GM19452 (cell line): ENCODE results near the gene RGL1.

Experiments used
- ATAC-seq: cut with Tn5 transposase; IDR thresholded peaks from one replicate; pipeline ENCODE4 v1.9.1; 2021; ENCODE audit not compliant: unreplicated experiment

RGL1 gene

DNA sequence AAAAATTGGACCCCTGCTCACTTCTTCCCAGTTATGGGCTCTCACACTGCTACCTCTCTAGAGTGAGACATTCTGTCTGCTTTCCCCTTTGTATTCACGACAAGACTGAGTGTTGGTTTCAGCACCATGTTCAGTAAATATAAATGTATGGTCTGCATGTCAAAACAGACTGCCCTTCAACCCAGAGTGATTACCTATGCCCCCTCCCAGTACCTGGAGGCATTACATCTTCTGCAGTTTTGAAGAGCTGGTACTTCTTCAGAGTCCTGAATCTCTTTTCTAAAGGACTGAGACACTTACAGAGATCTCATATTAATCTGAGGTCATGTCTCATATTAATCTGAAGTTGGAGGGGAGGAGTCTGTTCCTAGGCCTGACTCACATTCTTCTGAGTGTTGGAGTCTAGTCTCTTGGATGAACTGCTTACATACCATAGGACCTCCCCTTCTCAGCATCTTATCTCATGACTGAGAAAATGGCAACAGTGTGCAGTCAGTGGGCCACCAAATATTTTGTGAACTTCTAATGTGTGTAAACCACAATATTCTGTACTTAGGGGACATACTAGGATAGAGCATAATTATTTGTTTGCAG is 80.3 kb downstream of the RGL1 start:
- no peak for ATAC-seq

DNA sequence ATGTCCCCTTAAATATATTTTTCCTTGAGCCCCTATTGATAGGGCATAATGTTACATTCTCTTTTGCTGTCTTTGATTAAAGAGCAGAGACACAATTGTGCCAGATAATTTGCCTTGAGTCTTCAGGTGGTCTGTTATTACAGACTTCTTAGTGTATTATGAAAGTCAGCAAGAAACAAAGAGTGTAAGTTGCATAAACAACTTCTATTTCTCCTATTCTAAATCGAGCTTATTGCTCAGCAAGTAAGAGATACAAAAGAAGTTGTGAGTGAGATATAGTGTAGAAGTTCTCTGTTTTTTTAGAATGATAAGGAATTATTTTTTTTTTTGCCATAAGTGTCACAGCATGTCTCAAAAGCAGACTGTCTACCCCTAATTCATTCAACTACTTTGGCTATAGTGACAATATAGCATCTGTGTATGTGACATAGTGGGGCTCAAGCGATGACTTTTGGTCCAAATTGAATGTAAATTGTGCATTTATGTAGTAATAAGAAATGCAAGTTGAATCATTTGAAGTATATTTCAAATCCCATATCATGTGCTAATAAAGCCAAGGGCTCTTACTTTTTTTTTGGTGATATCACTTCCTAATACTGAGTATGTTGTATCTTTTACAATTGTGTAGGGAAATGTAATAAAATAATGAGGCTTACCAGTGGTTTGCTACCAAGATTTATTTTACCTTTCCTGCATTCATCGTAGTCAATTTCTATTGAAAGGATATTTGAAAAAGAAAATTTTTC is 81.3 kb downstream of the RGL1 start:
- ATAC-seq, result no peak

DNA sequence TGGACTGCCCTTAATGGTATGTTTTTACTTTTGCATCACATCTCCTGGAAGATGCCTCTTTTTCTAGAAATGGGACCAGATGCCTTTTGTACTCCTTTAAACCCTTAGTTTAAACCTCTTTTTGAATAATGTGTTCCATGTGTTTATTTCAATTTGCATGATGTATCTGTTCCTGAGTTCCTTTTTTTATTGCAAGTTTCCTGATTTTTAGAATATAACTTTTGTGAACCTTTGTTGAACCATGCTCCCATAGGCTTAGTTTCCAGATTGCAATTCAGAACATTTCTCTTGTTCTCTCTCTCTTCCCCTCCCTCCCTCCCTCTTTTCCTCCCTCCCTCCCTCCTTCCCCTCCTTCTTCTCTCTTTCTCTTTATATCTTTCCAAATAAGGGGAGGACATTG is 81.9 kb downstream of the RGL1 start:
- ATAC-seq, result no peak

DNA sequence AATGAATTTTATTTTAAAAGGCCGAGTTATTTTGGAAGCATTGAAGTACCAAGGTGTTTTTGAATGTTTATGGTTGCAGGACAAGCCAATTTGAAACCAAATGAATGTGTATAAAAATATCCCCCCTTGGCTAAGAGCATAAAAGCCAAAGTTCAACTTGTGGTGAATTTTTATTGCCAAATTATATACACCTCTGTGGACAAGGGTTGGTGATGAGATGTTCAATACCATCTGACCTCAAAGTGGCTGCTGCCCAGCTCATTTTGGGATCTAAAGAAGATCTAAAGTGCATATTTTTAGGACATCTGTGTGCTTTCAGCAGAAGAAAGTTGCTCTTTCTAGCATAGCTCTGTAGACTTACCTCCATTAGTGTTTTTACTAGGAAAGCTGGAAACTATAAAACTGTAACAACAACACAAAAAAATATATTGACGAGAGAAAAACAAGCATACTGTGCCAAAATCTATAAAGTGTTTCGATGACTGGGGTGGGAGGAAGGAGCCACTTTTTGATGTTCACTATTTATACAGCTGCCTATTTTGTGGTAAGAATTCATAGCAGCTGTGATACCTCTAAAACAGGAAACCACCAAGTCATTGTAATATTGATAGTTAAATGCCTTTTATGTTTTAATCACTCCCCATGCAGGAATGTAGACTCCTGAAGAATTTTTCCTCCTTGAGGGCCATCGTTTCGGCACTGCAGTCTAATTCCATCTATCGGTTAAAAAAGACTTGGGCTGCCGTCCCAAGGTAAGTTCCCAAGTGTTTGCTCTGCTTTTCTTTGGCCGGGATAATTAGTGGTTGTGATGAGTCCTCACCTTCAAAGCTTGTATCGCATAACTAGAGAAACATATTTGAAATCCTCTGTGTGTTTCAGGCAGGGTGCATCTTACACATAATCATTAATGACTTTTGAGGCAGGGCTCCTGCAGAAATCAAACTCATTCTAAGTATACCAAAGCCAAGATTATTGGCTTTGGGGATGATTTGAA is 83.2 kb downstream of the RGL1 start:
- no peak for ATAC-seq

DNA sequence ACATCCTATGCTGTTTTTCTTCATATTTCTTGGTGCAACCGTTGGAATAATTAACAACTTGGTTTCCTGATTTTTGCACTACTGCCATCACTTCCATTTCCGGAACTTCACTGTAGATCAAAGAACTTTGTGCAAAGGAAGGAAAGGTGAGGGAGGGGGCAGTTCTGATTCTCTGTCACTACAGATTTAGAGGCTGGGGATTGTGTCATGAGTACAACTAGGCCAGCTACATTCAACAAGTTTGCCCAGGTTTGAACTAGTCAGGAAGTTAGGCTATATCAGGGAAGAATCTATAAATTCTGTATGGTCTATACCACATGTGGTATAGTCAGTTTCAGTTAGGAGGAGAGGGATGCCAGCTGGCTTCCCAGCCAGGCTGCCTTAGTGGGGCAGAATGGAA is 84.2 kb downstream of the RGL1 start:
- no peak for ATAC-seq

DNA sequence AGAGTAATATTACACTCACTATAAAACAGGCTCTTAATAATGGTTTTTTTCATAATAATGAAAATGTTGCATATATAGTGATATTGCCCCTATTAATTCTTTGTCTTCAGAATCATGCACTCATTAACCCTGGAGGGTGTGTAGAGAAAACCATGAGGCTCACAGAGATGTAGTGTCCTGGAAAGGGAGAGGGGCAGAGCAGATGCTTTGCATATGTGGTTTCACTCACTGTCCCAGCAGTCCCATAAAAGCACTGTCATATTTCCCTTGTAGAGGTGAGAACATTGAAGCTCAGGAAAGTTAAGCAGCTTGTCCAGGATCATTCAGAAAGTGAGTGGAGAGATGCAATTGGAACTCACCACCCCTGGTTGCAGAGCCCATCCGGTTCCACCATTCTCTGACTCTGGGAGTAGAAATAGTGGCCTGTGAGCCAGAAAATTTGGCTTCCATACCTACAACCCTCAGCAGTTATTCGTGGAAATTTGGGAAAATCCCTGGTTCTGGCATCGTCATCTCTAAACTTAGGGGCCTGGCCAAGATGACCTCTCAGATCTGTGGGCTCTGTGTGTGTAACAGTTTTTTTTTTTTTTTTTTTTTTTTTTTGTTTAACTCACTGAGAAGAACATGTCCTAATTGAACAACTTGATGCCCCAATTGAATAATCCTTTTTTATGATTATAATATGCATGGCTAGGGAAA is 86.4 kb downstream of the RGL1 start:
- peak; percentile 62 for ATAC-seq

DNA sequence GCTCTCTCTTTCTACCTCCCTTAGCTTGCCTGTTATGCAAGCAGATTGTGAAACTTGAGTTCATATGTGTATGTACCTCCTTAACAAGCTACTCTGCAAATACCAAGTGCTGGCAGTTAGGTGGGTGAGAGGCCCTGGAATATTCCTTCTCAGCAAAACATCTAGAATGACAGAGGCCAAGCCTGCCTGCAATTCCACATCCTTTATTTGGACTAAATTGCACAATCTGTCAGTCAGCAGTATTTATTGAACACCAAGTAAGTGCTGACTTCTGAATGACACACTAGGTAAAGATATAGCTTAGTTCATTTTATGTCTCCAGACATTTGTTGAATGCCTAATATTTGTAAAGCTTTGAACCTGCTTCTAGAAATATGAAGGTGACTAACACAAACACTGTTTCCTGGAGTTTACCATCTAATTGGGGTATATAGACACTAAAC is 87.5 kb downstream of the RGL1 start:
- ATAC-seq, result no peak

DNA sequence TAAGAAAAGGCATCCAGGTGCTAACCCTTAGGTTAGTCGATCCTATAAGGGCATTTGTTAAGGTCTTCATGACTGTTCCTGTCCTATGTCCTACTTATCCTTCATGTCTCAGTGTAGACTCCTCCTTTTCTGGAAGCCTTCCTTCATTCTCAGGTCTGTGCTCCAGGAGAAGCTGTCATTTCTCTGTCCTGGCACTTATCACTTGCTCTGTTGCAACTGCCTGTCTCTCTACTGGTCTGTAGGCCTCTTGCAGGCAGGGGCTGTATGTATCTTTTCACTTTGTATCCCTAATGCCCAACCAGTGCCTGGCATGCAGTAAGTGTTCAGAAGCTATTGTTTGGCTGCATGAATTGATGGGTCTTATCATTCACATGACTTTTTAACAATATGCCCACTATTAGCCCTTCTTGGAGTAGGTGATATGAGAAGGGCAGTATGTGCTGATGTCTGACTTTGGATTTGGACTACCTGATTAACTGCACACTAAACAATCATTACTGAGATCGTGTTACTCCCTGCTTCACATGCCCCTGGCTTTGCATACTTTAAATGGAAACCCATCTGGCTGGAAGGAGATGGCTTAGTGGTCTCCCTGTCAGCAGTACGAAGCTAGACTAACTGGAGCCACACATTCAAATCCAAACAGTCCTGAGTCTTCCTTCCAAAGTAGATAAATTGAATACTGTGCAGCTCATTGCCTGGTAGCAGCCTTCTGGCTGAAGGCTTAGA is 88.8 kb downstream of the RGL1 start:
- no peak for ATAC-seq

DNA sequence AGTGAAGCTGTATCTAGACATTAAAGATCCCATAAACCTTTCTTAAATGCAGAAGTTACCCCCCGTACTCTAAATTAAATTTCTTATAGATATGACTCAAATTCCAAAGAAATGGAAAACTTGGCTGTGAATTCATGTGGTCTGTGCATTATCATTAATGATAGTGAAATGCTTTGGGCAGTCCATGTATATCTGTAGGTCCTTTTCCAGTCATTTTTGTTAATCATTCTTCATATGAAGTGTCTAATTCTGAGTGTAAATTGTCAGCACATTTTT is 89.3 kb downstream of the RGL1 start:
- ATAC-seq, result no peak

DNA sequence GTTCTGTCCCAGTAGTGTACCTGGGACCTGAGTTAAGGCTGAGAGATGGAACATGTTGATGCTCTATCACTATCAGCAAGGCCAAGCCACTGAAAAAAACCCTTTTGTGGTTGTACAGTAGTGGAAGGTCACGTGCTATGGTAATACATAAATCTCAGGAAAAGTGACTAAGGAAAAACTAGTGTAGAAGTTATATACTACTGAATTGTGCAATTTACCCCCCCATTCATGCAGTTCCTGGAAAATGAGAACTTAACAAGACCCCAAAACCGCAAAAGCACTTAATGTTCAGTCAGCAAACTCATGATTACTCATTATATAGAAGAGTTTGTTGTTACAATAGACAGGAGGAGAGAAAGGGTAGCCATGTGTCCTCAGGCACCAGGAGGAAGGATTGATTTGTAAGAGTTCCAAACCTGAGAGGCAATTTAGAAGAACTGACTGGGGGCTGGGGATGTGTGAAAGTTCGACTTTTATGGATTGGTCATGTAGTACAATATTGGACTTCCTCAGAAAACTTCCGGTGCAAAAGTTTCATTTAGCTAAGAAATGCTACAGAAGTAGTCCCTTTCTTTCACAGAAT is 91.6 kb downstream of the RGL1 start:
- no peak for ATAC-seq

DNA sequence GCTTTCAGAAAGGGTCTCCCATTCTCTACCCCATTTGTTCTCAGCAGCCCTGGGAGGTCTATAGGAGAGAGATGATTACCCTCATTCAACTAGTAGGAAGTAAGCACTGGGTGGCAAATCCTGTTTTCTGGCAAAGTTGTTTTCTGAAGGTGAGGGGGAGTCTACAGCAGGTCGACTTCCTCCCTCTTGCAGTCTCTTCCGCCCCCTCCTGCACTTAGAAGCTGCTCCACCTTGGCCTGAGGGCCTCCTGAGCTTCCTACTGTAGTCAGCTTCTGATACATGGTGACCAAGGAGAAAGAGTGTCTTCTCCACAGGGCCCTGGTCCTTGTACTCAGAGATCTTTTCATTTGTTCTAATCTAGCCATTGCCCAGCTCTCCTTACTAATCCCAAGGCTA is 93.1 kb downstream of the RGL1 start:
- ATAC-seq, result peak; percentile 13

DNA sequence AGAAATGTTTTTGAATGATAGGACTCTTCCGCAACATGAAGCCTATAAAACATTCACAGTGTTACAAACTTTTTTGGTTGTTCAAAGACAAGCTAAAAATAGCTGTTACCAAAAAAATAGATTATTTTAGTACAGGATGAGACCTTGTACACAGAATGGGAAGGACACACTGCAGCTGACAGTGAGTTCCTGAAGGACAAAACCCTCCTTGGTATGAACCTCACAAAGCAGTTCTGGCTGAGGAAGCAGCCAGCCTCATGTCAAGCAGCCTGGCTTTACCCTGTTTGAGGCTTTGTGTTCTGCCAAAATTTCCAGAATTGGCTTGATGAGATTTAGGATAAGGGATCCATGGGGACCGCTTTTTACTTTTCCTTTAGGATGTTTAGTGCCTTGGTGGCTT is 93.7 kb downstream of the RGL1 start:
- no peak for ATAC-seq

DNA sequence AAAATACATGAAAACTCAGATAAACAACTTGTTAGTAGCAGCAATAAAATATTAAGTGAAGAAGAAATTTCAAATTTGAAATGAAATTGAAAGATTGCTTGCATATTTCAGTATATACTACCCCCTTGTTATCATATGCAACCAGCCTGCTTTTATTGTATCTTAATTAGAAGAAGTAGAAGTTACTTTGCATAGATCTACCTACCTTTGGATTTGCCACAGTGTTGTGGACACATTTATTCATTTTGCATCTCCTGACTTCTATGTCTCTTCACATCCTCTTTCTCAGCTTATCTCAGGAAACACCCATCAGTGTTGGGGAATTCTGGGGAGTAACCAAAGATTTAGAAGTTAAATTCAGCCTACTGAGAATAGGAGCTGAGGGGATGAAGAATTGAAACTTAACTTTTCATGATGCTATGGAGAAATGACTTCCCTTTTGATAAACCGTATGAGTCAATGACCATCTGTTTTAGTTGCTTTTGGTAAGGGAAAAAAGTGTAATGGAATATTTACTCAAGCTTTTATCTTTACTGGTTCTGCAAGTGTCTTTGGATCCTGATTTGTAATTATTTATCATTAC is 96.9 kb downstream of the RGL1 start:
- no peak for ATAC-seq

DNA sequence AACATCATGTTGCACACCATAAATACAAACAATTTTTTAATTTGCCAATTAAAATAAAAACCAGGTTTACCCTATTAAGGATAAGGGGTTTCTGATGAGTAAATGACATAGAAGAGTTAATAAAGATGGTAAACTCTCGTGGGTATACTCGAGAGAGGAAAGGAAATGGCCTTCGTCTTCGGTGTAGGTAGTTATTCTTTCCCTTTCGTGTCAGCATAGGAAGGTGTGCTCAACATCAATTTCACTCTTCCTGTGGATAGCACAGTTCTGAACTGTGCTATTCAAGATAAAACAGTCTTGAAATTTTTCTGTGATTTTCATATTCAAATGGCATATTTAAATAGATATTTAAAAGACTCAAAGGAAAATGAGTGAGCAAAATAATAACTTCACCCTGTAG is 98.2 kb downstream of the RGL1 start:
- no peak for ATAC-seq

DNA sequence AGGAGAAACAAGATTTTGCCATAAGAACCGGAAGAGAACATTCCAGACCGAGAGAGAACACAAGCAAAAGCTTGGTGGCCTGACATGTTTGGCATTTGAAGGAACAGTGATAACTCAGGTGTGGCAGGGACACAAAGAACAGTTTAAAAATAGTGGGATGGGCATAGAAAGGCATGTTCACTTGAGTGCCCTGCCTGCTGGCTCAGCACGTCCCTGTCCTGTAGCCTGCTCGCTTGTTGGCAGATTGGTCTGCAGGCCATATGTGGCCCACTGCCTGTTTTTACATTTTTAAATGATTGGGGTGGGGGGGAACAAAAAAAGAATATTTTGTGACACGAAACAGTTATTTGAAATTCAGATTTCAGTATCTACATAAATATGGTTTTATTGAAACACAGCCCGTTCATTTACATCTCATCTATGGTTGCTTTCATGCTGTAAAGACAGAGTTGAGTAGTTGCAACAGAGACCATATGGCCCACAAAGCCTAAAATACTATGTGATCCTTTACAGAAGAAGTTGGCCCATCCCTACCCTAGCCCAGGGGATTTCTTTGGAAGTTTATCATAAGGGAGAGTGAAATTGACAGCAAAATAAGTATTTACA is 100.7 kb downstream of the RGL1 start:
- ATAC-seq, result no peak

DNA sequence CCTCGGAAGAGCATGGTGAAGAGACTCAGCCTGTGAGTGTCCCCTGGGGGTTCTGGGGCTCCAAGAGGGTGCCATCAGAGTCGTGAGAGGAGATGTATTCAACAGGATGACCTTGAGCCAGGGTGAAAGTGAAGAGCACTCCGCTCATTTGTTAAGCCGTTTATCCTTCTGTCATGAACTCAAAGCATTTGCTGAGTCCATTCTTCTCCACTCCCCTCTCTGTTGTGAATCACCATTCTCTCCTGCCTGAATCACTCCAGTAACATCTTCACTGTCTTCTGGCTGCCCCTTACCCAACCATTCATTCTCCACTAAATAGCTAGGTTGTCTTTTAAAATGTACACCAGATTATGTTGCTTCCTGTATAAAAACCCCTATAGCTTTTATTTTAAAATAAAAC is 102.2 kb downstream of the RGL1 start:
- no peak for ATAC-seq

DNA sequence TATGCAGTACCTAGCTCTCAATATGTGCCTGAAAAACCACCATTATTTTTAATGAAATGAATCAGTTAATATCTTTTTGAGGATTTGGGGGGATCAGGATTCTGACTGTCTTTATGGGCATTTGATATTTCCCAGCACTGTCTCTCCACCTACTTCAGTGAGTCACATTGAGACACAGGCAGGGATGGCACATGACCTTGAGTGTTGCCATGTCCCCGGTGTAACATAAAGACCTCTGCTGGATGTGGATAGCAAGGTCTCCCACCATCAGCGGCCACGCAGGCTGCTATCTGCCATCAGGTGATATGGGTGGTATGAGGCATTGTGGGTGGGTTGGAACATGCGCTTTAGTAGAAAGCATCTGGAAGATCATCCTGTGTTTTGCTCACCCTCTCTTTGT is 103.2 kb downstream of the RGL1 start:
- ATAC-seq, result no peak

DNA sequence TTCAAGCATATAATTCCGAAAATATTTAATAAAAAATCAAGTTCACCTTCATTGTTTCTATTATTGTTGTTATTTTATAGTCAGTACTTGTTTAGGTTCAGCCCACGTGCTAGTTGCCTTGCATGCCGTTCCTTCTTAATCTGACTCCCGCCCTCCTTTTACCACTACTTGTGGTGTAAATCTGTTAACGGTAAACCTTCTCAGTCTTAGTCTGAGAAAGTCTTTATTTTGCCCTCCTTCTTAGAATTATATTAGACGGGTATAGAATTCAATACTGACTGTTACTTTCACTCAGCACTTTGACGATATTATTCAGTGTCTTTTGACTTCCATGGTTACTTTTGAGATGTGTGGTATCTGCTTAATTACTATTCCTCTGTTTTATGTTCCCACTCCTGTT is 104.8 kb downstream of the RGL1 start:
- ATAC-seq, result no peak

DNA sequence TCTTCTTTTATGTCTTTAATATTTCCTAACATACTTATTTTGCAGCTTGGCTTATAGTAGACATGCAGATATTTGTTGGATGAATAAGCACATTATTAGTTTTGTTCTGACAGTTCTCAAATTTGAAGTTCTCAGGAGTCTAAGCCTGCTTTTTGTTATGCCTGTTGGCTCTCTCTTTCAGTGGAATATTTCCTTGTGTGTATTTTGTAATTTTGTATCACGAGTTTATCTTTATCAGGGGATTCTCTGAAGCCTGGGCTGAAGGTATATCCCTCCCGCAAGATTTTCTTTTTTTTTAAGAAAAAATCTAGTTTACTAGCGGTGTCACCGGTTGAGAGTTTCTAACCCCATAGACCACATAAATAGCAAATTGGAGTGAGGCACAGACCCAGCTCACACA is 105.9 kb downstream of the RGL1 start:
- no peak for ATAC-seq

DNA sequence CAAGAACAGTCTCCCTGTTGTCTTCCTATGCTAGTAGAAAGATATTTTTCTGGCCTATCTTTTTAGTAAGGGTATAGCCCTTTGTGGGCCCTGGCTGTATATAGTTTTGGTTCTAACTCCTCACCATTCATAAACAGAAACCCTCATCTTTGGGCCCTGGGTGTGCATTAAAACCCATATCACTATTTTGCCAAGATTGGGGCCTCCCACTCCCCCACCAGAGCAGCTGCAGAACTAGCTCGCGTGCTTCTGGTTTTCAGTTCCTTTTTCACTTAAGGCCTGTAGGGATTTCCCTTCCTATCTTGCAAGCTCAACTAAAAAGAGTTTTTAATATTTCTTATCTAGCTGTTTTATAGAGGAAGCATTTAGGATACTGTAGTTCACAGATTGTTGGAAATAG is 106.4 kb downstream of the RGL1 start:
- ATAC-seq, result peak; percentile 79
